ENCODE data around the gene GCN1.

Gene GCN1

GRCh38 chr12:120186654-120187053, 7.9 kb downstream of the GCN1 start:
- no peaks in the 10 kb centered on the region for H3K4me1 ChIP-seq (ENCODE audit: control insufficient read depth, insufficient read depth, low read length)

GRCh38 chr12:120183211-120183631, 11.3 kb downstream of the GCN1 start:
- TF ChIP-seq ZNF10 (tag by site-specific recombination; IDR thresholded peaks at IDR 0.05), result no peak
- TF ChIP-seq ZNF335 (tag by site-specific recombination; conservative IDR thresholded peaks at IDR 0.05), result peak; percentile 83
- POLR2A ChIA-PET, result interaction anchor here (0.8 kb wide), 1 partner anchor 18 kb away, joined by 4 read pairs; the partner anchor contains the start of gene RPLP0
- H3K27ac ChIP-seq (ENCODE audit: extremely low read depth, low read depth, low read length), result no peak overlapping the region
- H3K9me3 ChIP-seq (ENCODE audit: control insufficient read depth, insufficient read depth, low read depth, low read length), result no peaks in the 10 kb centered on the region
- H3K4me3 ChIP-seq (ENCODE audit: low read depth, low read length), result no peak overlapping the region
- CTCF ChIA-PET, result interaction anchor here (0.7 kb wide), 1 partner anchor 45 kb away, joined by 3 read pairs; no protein-coding TSS in a partner anchor
- no peaks in the 10 kb centered on the region for H3K4me1 ChIP-seq (ENCODE audit: control insufficient read depth, insufficient read depth, low read length)
- H3K36me3 ChIP-seq (ENCODE audit: control insufficient read depth in 2 of 2, insufficient read depth in 1 of 2, low read length in 2 of 2), result peaks cover 55 to 81% of the 10 kb centered on the region in 2 experiments

More at GRCh38 chr12:120186654-120187053, 7.9 kb downstream of the GCN1 start:
- Histone ChIP-seq H3K4me3 (ENCODE audit: low read depth, low read length) (no peak overlapping the region), H3K9me3 (ENCODE audit: control insufficient read depth, insufficient read depth, low read depth, low read length) (no peaks in the 10 kb centered on the region), H3K27ac (ENCODE audit: extremely low read depth, low read depth, low read length) (no peak overlapping the region), H3K36me3 (ENCODE audit: control insufficient read depth in 2 of 2, insufficient read depth in 1 of 2, low read length in 2 of 2) (peaks cover 47 to 93% of the 10 kb centered on the region in 2 experiments)
- TF ChIP-seq ZNF768 (tag by site-specific recombination; IDR thresholded peaks at IDR 0.05) (peak; percentile 79; the same call in 1 of the 2 replicates), ZNF16 (tag by site-specific recombination; IDR thresholded peaks at IDR 0.05; ENCODE audit: low read depth) (no peak)
- POLR2A ChIA-PET, result interaction anchor here (2.2 kb wide), 1 partner anchor 105 kb away, joined by 6 read pairs; the partner anchor contains the start of gene RNU4-2
- CTCF ChIA-PET, result interaction anchor here (0.9 kb wide), 1 partner anchor 14 kb away, joined by 4 read pairs; the partner anchor contains the start of gene RPLP0

- Histone ChIP-seq H3K4me1 (ENCODE audit: control insufficient read depth, insufficient read depth, low read length) (no peaks in the 10 kb centered on the region), H3K9me3 (ENCODE audit: control insufficient read depth, insufficient read depth, low read depth, low read length) (no peaks in the 10 kb centered on the region), H3K4me3 (ENCODE audit: low read depth, low read length) (no peak overlapping the region), H3K27ac (ENCODE audit: extremely low read depth, low read depth, low read length) (no peak overlapping the region), H3K36me3 (ENCODE audit: control insufficient read depth in 2 of 2, insufficient read depth in 1 of 2, low read length in 2 of 2) (peaks cover 52 to 82% of the 10 kb centered on the region in 2 experiments)
- ChIA-PET CTCF (interaction anchor here (0.6 to 0.7 kb wide), 2 partner anchors 32 to 46 kb away, joined by 3 read pairs; no protein-coding TSS in a partner anchor), POLR2A (interaction anchor here (0.6 to 1.3 kb wide), 7 partner anchors 12 to 109 kb away, joined by 3 to 4 read pairs (median 3); partner anchors contain the start of gene RPLP0)
- TF ChIP-seq ZNF341 (tag by site-specific recombination; IDR thresholded peaks at IDR 0.05; ENCODE audit: low read depth), result 0 out of 2 replicates have a peak, but pooled peaks have one; percentile 28
- peak; percentile 56; the same call in 1 of the 2 replicates for TF ChIP-seq PRDM6 (tag by site-specific recombination; IDR thresholded peaks at IDR 0.05)
- 0 out of 2 replicates have a peak, but pooled peaks have one; percentile 20 for TF ChIP-seq ZNF184 (tag by site-specific recombination; IDR thresholded peaks at IDR 0.05)
- no peak for TF ChIP-seq KLF7 (tag by site-specific recombination; IDR thresholded peaks at IDR 0.05; ENCODE audit: borderline replicate concordance)
- TF ChIP-seq ZNF266 (tag by site-specific recombination; IDR thresholded peaks at IDR 0.05; ENCODE audit: low read depth), result no peak
- no peak for TF ChIP-seq GLI2 (tag by site-specific recombination; IDR thresholded peaks at IDR 0.05; ENCODE audit: borderline replicate concordance, low read depth)
- TF ChIP-seq ZNF433 (tag by site-specific recombination; IDR thresholded peaks at IDR 0.05; ENCODE audit: low read depth), result no peak
- TF ChIP-seq BCL6B (tag by site-specific recombination; IDR thresholded peaks at IDR 0.05), result no peak
- peak; percentile 48; the same call in 1 of the 2 replicates for TF ChIP-seq ZEB2 (tag by site-specific recombination; IDR thresholded peaks at IDR 0.05)
- no peak for TF ChIP-seq ZBTB1 (tag by site-specific recombination; IDR thresholded peaks at IDR 0.05)
- no peak for TF ChIP-seq ZBTB49 (tag by site-specific recombination; IDR thresholded peaks at IDR 0.05; ENCODE audit: low read depth)
- no peak for TF ChIP-seq ZBTB6 (tag by site-specific recombination; IDR thresholded peaks at IDR 0.05)
- peak; percentile 49 for TF ChIP-seq SP2 (tag by site-specific recombination; IDR thresholded peaks at IDR 0.05)
- TF ChIP-seq ZNF629 (tag by site-specific recombination; IDR thresholded peaks at IDR 0.05), result peak; percentile 81
- 0 out of 2 replicates have a peak, but pooled peaks have one; percentile 12 for TF ChIP-seq PRDM10 (tag by site-specific recombination; IDR thresholded peaks at IDR 0.05)
These were observed 12.4 kb downstream of the GCN1 start for GRCh38 chr12:120181991-120182631.
